GM12878 (cell line): ENCODE data around the gene NSUN5. TPM values are rescaled to one million over a fixed set of nuclear protein-coding genes. Genes with fewer than 3 reads are reported as not detected.

ENCODE experiments used
- ATAC-seq: fragments of 200-7000 bp; cut with Tn5 transposase; 3 replicates; pipeline ENCODE4 v1.9.1; 2020; ENCODE audit warnings: mild to moderate bottlenecking, moderate library complexity
- BruUV-seq: library from RNA; stranded (reverse); fragments of 400-500 nt; replicated peaks from 2 replicates; lab custom pipeline; 2021; lab: Mats Ljungman, UMichigan
- CTCF ChIA-PET: fragments of 300-600 bp; sonication (Branson Sonifier 250); formaldehyde crosslinking; extraction: SDS; loops from one replicate; lab custom pipeline; 2021; ENCODE audit warnings: inconsistent platforms; lab: Yijun Ruan, JAX
- POLR2A ChIA-PET: fragments of 350-600 bp; formaldehyde crosslinking; extraction: SDS; loops from one replicate; lab custom pipeline; 2021; ENCODE audit warnings: inconsistent platforms; lab: Charles Lee
- RAD21 ChIA-PET: fragments of 300-600 bp; sonication (Branson Sonifier 250); formaldehyde crosslinking; loops from one replicate; lab custom pipeline; 2023; ENCODE audit warnings: antibody characterized with exemption; ENCODE audit not compliant: unreplicated experiment; lab: Charles Lee
- SMC1A ChIA-PET: fragments of 300-600 bp; sonication (Branson Sonifier 250); formaldehyde crosslinking; loops from one replicate; lab custom pipeline; 2023; ENCODE audit not compliant: unreplicated experiment, uncharacterized antibody; lab: Charles Lee
- DNase-seq: peaks from one replicate; pipeline ENCODE4 v3.0.0-alpha.2; 2011; ENCODE audit warnings: low read depth, low spot score
- FAIRE-seq: peaks from 3 replicates; lab custom pipeline; 2011; peaks lifted over from hg19 to GRCh38; lab: Jason Lieb, UNC
- H2AFZ ChIP-seq: 2 replicates; pipeline ENCODE4 v1.6.0; 2011; ENCODE audit warnings: low read depth, low read length, control low read depth; ENCODE audit not compliant: control insufficient read depth
- H3K27ac ChIP-seq: 2 replicates; pipeline ENCODE4 v1.5.1; 2011; ENCODE audit warnings: control low read depth; ENCODE audit not compliant: control insufficient read depth, insufficient read depth
- H3K27me3 ChIP-seq, 2 experiments: replicated peaks in 1 of 2; 2 replicates each; pipeline versions ENCODE4 v1.6.0 to v1.6.1; 2011; ENCODE audit warnings: low read length in 1 of 2; ENCODE audit not compliant: control insufficient read depth in 2 of 2, insufficient read depth in 2 of 2
- H3K36me3 ChIP-seq, 2 experiments: 2 replicates each; pipeline ENCODE4 v1.5.1; 2011; ENCODE audit warnings: low read length in 1 of 2; ENCODE audit not compliant: control insufficient read depth in 2 of 2, insufficient read depth in 2 of 2
- H3K4me1 ChIP-seq: 2 replicates; pipeline ENCODE4 v1.6.1; 2011; ENCODE audit warnings: mild to moderate bottlenecking, low read length, moderate library complexity, mixed read lengths; ENCODE audit not compliant: control insufficient read depth, insufficient read depth
- H3K4me2 ChIP-seq: 2 replicates; pipeline ENCODE4 v1.6.0; 2011; ENCODE audit warnings: control low read depth; ENCODE audit not compliant: control insufficient read depth, insufficient read depth
- H3K4me3 ChIP-seq: fragments of 200-600 bp; sonication (generic); 2 replicates; pipeline ENCODE4 v1.5.1; 2016
- H3K79me2 ChIP-seq: 2 replicates; pipeline ENCODE4 v1.6.0; 2011; ENCODE audit warnings: low read length; ENCODE audit not compliant: control insufficient read depth, insufficient read depth
- H3K9ac ChIP-seq: 2 replicates; pipeline ENCODE4 v1.8.0; 2011; ENCODE audit warnings: low read length, control low read depth, mixed read lengths; ENCODE audit not compliant: control insufficient read depth, insufficient read depth
- H3K9me3 ChIP-seq: replicated peaks from 3 replicates; pipeline ENCODE4 v1.5.1; 2011; ENCODE audit warnings: mild to moderate bottlenecking, low read length; ENCODE audit not compliant: control insufficient read depth, insufficient read depth
- H4K20me1 ChIP-seq: 2 replicates; pipeline ENCODE4 v1.6.0; 2011; ENCODE audit not compliant: control insufficient read depth, insufficient read depth
- BACH1 ChIP-seq: fragments of 450-650 bp; IDR thresholded peaks from 2 replicates; pipeline ENCODE4 v1.6.1; 2017; ENCODE audit warnings: mild to moderate bottlenecking, borderline replicate concordance
- CHD1 ChIP-seq: IDR thresholded peaks from 2 replicates; pipeline ENCODE4 v1.6.1; 2012; ENCODE audit warnings: low read depth, low read length, improper control_type of control experiment
- HDAC2 ChIP-seq: fragments of 200-600 bp; sonication (generic); IDR thresholded peaks from 2 replicates; pipeline ENCODE4 v1.6.1; 2017
- HDAC6 ChIP-seq: fragments of 200-600 bp; sonication (generic); IDR thresholded peaks from one replicate; pipeline ENCODE4 v1.8.0; 2017; ENCODE audit warnings: antibody characterized with exemption; ENCODE audit not compliant: unreplicated experiment
- IKZF2 ChIP-seq, 2 experiments: fragments of 450-650 bp; IDR thresholded peaks; 2 replicates each; pipeline ENCODE4 v1.6.1; 2017; ENCODE audit warnings: mild to moderate bottlenecking in 2 of 2, moderate library complexity in 2 of 2
- MXI1 ChIP-seq: fragments of 150-350 bp; IDR thresholded peaks from 2 replicates; pipeline ENCODE4 v1.6.1; 2011; ENCODE audit warnings: low read depth, mild to moderate bottlenecking, inconsistent platforms, low read length, improper control_type of control experiment
- NBN ChIP-seq: fragments of 450-650 bp; IDR thresholded peaks from 2 replicates; pipeline ENCODE4 v1.6.1; 2016
- POLR2A ChIP-seq: IDR thresholded peaks from 2 replicates; pipeline ENCODE4 v1.6.1; 2011; ENCODE audit warnings: low read depth, mild to moderate bottlenecking, low read length
- RAD51 ChIP-seq: fragments of 450-650 bp; IDR thresholded peaks from 2 replicates; pipeline ENCODE4 v1.6.1; 2016; ENCODE audit warnings: moderate library complexity, mild to moderate bottlenecking, inconsistent platforms
- RCOR1 ChIP-seq: conservative IDR thresholded peaks from 2 replicates; pipeline ENCODE4 v1.6.1; 2012; ENCODE audit warnings: low read depth, low read length, improper control_type of control experiment
- RUNX3 ChIP-seq: IDR thresholded peaks from 2 replicates; pipeline ENCODE4 v1.6.1; 2012; ENCODE audit warnings: low read length, inconsistent platforms
- ZNF217 ChIP-seq: fragments of 450-650 bp; IDR thresholded peaks from 2 replicates; pipeline ENCODE4 v1.6.1; 2017; ENCODE audit warnings: antibody characterized with exemption, mild to moderate bottlenecking
- ZSCAN29 ChIP-seq: fragments of 450-650 bp; IDR thresholded peaks from 2 replicates; pipeline ENCODE4 v1.6.1; 2017; ENCODE audit warnings: mild to moderate bottlenecking, moderate library complexity
- WGBS: methylation state at CpG from one replicate; pipeline ENCODE4 v1.1.6; 2016; ENCODE audit warnings: low lambda C conversion rate; ENCODE audit not compliant: insufficient replicate concordance, insufficient coverage; ENCODE audit errors: missing lambda C conversion rate; 5-methylcytosine and 5-hydroxymethylcytosine counted together
- in situ Hi-C: fragments of 300-500 bp; cut with MboI; formaldehyde crosslinking; loops from 9 replicates; pipeline ENCODE4 v1.14.3; 2018; ENCODE audit warnings: mixed read lengths
- intact Hi-C: fragments of 100-400 bp; cut with micrococcal nuclease; formaldehyde crosslinking; loops from one replicate; pipeline ENCODE4 v1.14.2; 2022; ENCODE audit not compliant: unreplicated experiment
- polyA plus RNA-seq, 11 experiments: library from polyadenylated mRNA; depleted of rRNA in 4 of 11; unstranded in 6 of 11; stranded (reverse) in 5 of 11; fragments of >200 nt; fragmentation: Nextera tagmentation in 4 of 11; fragmentation: Illumina TruSeq in 1 of 11; extraction: Ambion mirVana in 4 of 11; extraction: Trizol in 1 of 11; gene quantifications; 1 replicate in 1 of 11; 2 replicates in 10 of 11; pipeline versions ENCODE4 v1.2.1 to v1.2.3, GENCODE V29; 2011 to 2016; ENCODE audit warnings: inconsistent platforms in 2 of 11, missing spikeins in 2 of 11, low read depth in 1 of 11
- total RNA-seq, 4 experiments: library from RNA; depleted of rRNA in 3 of 4; stranded (reverse); fragments of >200 nt in 3 of 4; fragmentation: Illumina TruSeq in 1 of 4; extraction: Trizol in 1 of 4; gene quantifications; 2 replicates each; pipeline versions ENCODE4 v1.2.1 to v1.2.3, GENCODE V29; 2013 to 2021
- TF ChIP-seq, protein P1 (sequence below): fragments of 450-650 bp; IDR thresholded peaks from 2 replicates; pipeline ENCODE4 v1.6.1; 2017; ENCODE audit warnings: mild to moderate bottlenecking, moderate library complexity
- TF ChIP-seq, protein P2 (sequence below): fragments of 450-650 bp; IDR thresholded peaks from 2 replicates; pipeline ENCODE4 v1.6.1; 2017; ENCODE audit warnings: antibody characterized with exemption, mild to moderate bottlenecking, moderate library complexity

NSUN5 gene
- total and polyA plus RNA-seq, 10 of the 15 experiments (the other 5 are each of a cell fraction or from before 2014, with no cell fraction given), result 2.0 to 63.4 (median 38.2) TPM

DNA sequence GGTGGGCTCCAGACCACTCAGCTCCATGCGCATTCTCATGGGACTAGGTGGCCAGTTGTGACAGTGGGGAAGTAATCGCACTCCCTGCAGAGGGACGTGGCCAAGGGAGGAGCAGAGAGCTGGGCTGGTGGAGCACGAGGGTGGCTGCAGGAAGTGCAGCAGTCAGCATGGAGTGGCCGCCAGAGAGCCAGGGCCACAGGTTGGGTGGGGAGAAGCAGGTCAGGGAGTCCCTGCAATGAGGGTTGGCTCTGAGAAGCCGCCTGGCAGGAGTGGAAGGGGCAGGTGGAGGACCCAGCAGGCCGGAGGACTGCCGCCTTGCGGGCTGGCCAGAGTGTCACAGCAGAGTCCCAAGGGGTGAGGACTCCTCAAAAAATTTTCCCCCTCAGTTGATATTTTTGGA, 45.6 kb upstream of the NSUN5 start (continued):
- TF ChIP-seq, protein P1, sequence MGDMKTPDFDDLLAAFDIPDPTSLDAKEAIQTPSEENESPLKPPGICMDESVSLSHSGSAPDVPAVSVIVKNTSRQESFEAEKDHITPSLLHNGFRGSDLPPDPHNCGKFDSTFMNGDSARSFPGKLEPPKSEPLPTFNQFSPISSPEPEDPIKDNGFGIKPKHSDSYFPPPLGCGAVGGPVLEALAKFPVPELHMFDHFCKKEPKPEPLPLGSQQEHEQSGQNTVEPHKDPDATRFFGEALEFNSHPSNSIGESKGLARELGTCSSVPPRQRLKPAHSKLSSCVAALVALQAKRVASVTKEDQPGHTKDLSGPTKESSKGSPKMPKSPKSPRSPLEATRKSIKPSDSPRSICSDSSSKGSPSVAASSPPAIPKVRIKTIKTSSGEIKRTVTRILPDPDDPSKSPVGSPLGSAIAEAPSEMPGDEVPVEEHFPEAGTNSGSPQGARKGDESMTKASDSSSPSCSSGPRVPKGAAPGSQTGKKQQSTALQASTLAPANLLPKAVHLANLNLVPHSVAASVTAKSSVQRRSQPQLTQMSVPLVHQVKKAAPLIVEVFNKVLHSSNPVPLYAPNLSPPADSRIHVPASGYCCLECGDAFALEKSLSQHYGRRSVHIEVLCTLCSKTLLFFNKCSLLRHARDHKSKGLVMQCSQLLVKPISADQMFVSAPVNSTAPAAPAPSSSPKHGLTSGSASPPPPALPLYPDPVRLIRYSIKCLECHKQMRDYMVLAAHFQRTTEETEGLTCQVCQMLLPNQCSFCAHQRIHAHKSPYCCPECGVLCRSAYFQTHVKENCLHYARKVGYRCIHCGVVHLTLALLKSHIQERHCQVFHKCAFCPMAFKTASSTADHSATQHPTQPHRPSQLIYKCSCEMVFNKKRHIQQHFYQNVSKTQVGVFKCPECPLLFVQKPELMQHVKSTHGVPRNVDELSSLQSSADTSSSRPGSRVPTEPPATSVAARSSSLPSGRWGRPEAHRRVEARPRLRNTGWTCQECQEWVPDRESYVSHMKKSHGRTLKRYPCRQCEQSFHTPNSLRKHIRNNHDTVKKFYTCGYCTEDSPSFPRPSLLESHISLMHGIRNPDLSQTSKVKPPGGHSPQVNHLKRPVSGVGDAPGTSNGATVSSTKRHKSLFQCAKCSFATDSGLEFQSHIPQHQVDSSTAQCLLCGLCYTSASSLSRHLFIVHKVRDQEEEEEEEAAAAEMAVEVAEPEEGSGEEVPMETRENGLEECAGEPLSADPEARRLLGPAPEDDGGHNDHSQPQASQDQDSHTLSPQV, result no peak
- TF ChIP-seq RUNX3 (no peak), BACH1 (no peak), HDAC6 (no peak), IKZF2 (IDR thresholded peaks at IDR 0.05) (no peak), NBN (no peak)

DNA sequence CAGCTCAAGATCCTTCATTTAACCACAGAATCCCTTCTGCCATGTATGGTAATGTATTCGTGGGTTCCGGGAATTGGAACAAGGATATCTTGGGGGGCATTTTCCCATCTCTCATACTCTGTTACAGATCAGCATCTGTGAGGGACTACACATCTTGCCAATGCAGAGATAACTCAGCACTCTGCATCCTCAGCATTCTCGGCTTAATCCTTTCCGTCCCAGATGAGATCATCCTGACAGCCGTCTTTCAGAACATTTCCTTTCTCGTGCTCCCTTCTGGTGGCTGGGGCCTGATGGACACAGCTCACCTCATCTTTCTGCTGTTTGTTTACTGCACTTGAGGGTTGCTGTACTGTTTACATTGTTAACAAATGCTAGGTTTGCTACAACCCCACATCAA, 44.6 kb upstream of the NSUN5 start:
- ChIA-PET RAD21 (no interaction called here), SMC1A (no interaction called here)
- intact Hi-C loops, result no loop called here
- 67% methylated on average over 6 of the region's 6 CpGs for WGBS
- no peak for FAIRE-seq
- no peak for TF ChIP-seq RCOR1
- no peak for TF ChIP-seq MXI1
- TF ChIP-seq ZNF217, result no peak
- no peak for TF ChIP-seq RAD51
- no peak for TF ChIP-seq POLR2A
- no peak for TF ChIP-seq HDAC2
- TF ChIP-seq CHD1, result no peak
- TF ChIP-seq ZSCAN29, result no peak
- TF ChIP-seq, protein P2, sequence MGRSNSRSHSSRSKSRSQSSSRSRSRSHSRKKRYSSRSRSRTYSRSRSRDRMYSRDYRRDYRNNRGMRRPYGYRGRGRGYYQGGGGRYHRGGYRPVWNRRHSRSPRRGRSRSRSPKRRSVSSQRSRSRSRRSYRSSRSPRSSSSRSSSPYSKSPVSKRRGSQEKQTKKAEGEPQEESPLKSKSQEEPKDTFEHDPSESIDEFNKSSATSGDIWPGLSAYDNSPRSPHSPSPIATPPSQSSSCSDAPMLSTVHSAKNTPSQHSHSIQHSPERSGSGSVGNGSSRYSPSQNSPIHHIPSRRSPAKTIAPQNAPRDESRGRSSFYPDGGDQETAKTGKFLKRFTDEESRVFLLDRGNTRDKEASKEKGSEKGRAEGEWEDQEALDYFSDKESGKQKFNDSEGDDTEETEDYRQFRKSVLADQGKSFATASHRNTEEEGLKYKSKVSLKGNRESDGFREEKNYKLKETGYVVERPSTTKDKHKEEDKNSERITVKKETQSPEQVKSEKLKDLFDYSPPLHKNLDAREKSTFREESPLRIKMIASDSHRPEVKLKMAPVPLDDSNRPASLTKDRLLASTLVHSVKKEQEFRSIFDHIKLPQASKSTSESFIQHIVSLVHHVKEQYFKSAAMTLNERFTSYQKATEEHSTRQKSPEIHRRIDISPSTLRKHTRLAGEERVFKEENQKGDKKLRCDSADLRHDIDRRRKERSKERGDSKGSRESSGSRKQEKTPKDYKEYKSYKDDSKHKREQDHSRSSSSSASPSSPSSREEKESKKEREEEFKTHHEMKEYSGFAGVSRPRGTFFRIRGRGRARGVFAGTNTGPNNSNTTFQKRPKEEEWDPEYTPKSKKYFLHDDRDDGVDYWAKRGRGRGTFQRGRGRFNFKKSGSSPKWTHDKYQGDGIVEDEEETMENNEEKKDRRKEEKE, result no peak
- TF ChIP-seq, all 136 proteins: peak for 0
- no peaks in the 10 kb centered on the region for H3K79me2 ChIP-seq
- H3K36me3 ChIP-seq, result no peaks in the 10 kb centered on the region
- no peaks in the 10 kb centered on the region for H3K9me3 ChIP-seq
- POLR2A ChIA-PET, result no interaction called here
- H3K9ac ChIP-seq, result no peak overlapping the region
- H3K4me3 ChIP-seq, result no peak overlapping the region
- no peaks in the 10 kb centered on the region for H4K20me1 ChIP-seq
- peaks cover 0 to 3% of the 10 kb centered on the region in 2 experiments; a peak in 2 of 4 replicates for H3K27me3 ChIP-seq
- no peak overlapping the region for H3K27ac ChIP-seq
- CTCF ChIA-PET, result no interaction called here
- no peak for DNase-seq
- H3K4me1 ChIP-seq, result no peaks in the 10 kb centered on the region
- no peak for ATAC-seq
- no peak overlapping the region for H3K4me2 ChIP-seq
- in situ Hi-C loops, result no loop called here
- H2AFZ ChIP-seq, result no peak overlapping the region
- no TSS peak for BruUV-seq
